WTC11 (cell line): ENCODE results near the gene THOC5. TPM values are rescaled to one million over a fixed set of nuclear protein-coding genes. Genes with fewer than 3 reads are reported as not detected.

Source experiments
- ATAC-seq: fragments of 200-7000 bp; cut with Tn5 transposase; 2 replicates; pipeline ENCODE4 v1.10.0; 2021; ENCODE audit warnings: mild to moderate bottlenecking, moderate library complexity
- CTCF ChIA-PET: fragments of 300-600 bp; sonication (Branson Sonifier 250); formaldehyde crosslinking; loops from one replicate; lab custom pipeline; 2021; ENCODE audit warnings: antibody characterized with exemption; lab: Charles Lee
- POLR2A ChIA-PET: fragments of 350-600 bp; sonication (Branson Sonifier 250); formaldehyde crosslinking; loops from one replicate; lab custom pipeline; 2021; ENCODE audit warnings: antibody characterized with exemption; lab: Charles Lee
- DNase-seq: peaks from one replicate; pipeline ENCODE4 v3.0.0; 2021; ENCODE audit warnings: low spot score
- H3K27ac Mint-ChIP-seq: 2 replicates; pipeline ENCODE4 v1.8.0; 2021; ENCODE audit warnings: mixed read lengths
- H3K27me3 Mint-ChIP-seq: 2 replicates; pipeline ENCODE4 v1.8.0; 2021; ENCODE audit warnings: low read depth, mild to moderate bottlenecking, moderate library complexity, mixed read lengths
- H3K36me3 Mint-ChIP-seq: 2 replicates; pipeline ENCODE4 v1.8.0; 2021; ENCODE audit warnings: mixed read lengths
- H3K4me1 Mint-ChIP-seq: 2 replicates; pipeline ENCODE4 v1.8.0; 2022; ENCODE audit warnings: mixed read lengths
- H3K4me3 Mint-ChIP-seq: 2 replicates; pipeline ENCODE4 v1.8.0; 2021; ENCODE audit warnings: mild to moderate bottlenecking, moderate library complexity, mixed read lengths
- H3K9me3 Mint-ChIP-seq: 2 replicates; pipeline ENCODE4 v1.8.0; 2021; ENCODE audit warnings: mixed read lengths
- ATF1 ChIP-seq: sonication (generic); formaldehyde crosslinking; IDR thresholded peaks from 2 replicates; pipeline ENCODE4 v1.8.1; 2023; ENCODE audit warnings: mild to moderate bottlenecking, moderate library complexity, missing genetic modification reagents
- EMX1 ChIP-seq: fragments of 250-450 bp; sonication (Bioruptor Pico); IDR thresholded peaks from 2 replicates; pipeline ENCODE4 v1.8.0; 2021; ENCODE audit warnings: mild to moderate bottlenecking
- GABPB1 ChIP-seq: sonication (generic); formaldehyde crosslinking; IDR thresholded peaks from 2 replicates; pipeline ENCODE4 v1.8.1; 2023; ENCODE audit warnings: mild to moderate bottlenecking, missing genetic modification reagents
- HMGA2 ChIP-seq: fragments of 250-450 bp; sonication (Bioruptor Pico); IDR thresholded peaks from 2 replicates; pipeline ENCODE4 v1.4.0; 2021; ENCODE audit warnings: mild to moderate bottlenecking, moderate library complexity
- JAZF1 ChIP-seq: fragments of 250-450 bp; sonication (Bioruptor Pico); IDR thresholded peaks from 2 replicates; pipeline ENCODE4 v1.9.0; 2021; ENCODE audit warnings: moderate library complexity, mild to moderate bottlenecking, inconsistent platforms
- KAT7 ChIP-seq: sonication (generic); formaldehyde crosslinking; IDR thresholded peaks from 2 replicates; pipeline ENCODE4 v1.8.1; 2023; ENCODE audit warnings: missing genetic modification reagents, mild to moderate bottlenecking, borderline replicate concordance
- SMAD3 ChIP-seq: sonication (generic); formaldehyde crosslinking; IDR thresholded peaks from 2 replicates; pipeline ENCODE4 v1.8.0; 2022; ENCODE audit warnings: missing genetic modification reagents, mild to moderate bottlenecking, borderline replicate concordance
- SMAD4 ChIP-seq: sonication (generic); formaldehyde crosslinking; IDR thresholded peaks from 2 replicates; pipeline ENCODE4 v1.8.0; 2022; ENCODE audit warnings: mild to moderate bottlenecking, missing genetic modification reagents
- SOX15 ChIP-seq: fragments of 250-450 bp; sonication (Bioruptor Pico); IDR thresholded peaks from 2 replicates; pipeline ENCODE4 v1.9.0; 2021; ENCODE audit warnings: mild to moderate bottlenecking
- TEAD1 ChIP-seq: sonication (generic); formaldehyde crosslinking; IDR thresholded peaks from 2 replicates; pipeline ENCODE4 v1.8.0; 2022; ENCODE audit warnings: mild to moderate bottlenecking, missing genetic modification reagents
- TP53 ChIP-seq: sonication (generic); formaldehyde crosslinking; IDR thresholded peaks from 2 replicates; pipeline ENCODE4 v1.8.1; 2023; ENCODE audit warnings: mild to moderate bottlenecking, missing genetic modification reagents
- ZNF219 ChIP-seq: sonication (generic); formaldehyde crosslinking; IDR thresholded peaks from 2 replicates; pipeline ENCODE4 v1.8.0; 2023; ENCODE audit warnings: missing genetic modification reagents, mild to moderate bottlenecking, borderline replicate concordance
- ZNF232 ChIP-seq: sonication (generic); formaldehyde crosslinking; IDR thresholded peaks from 2 replicates; pipeline ENCODE4 v1.8.0; 2022; ENCODE audit warnings: mild to moderate bottlenecking, missing genetic modification reagents
- ZNF416 ChIP-seq: fragments of 250-450 bp; sonication (Bioruptor Pico); IDR thresholded peaks from 2 replicates; pipeline ENCODE4 v1.9.0; 2021; ENCODE audit warnings: mild to moderate bottlenecking, inconsistent platforms
- total RNA-seq: library from RNA; stranded (reverse); gene quantifications from 3 replicates; pipeline ENCODE4 v1.2.3, GENCODE V29; 2021
- TF ChIP-seq, protein P1 (sequence below): fragments of 250-450 bp; sonication (Bioruptor Pico); IDR thresholded peaks from 2 replicates; pipeline ENCODE4 v1.9.0; 2021; ENCODE audit warnings: mild to moderate bottlenecking, borderline replicate concordance
- TF ChIP-seq, protein P2 (sequence below): sonication (generic); formaldehyde crosslinking; IDR thresholded peaks from 2 replicates; pipeline ENCODE4 v1.8.0; 2022; ENCODE audit warnings: mild to moderate bottlenecking, missing genetic modification reagents
- TF ChIP-seq, protein P3 (sequence below): sonication (generic); formaldehyde crosslinking; IDR thresholded peaks from 2 replicates; pipeline ENCODE4 v1.8.0; 2022; ENCODE audit warnings: mild to moderate bottlenecking, missing genetic modification reagents
- TF ChIP-seq, protein P4 (sequence below): fragments of 250-450 bp; sonication (Bioruptor Pico); IDR thresholded peaks from 2 replicates; pipeline ENCODE4 v1.9.0; 2021; ENCODE audit warnings: mild to moderate bottlenecking
- TF ChIP-seq, protein P5 (sequence below): sonication (generic); formaldehyde crosslinking; IDR thresholded peaks from 2 replicates; pipeline ENCODE4 v1.8.1; 2022; ENCODE audit warnings: mild to moderate bottlenecking, moderate library complexity, missing genetic modification reagents

Gene THOC5
- total RNA-seq, 1 experiment from 2014 or later: 51.2 TPM

DNA sequence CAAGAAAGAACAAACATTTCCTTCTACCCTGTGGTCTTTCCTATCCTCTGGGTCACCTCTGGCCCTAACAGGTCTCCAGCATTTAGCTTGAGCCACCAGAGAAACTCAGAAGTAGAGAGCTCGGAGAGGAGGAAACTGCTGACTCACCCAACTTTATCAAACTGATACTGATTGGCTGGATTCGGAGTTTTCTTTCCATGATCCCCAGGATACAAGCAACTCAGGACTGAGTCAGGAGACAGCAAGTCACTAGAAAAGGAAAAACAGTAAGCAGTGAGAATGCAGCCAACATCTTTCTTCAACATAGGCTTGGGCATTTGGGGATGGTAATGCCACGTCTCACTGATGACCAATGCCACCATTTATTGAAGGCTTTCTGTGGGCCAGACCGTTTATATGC is 32.7 kb downstream of the THOC5 start (continued):
- TF ChIP-seq, protein P1, sequence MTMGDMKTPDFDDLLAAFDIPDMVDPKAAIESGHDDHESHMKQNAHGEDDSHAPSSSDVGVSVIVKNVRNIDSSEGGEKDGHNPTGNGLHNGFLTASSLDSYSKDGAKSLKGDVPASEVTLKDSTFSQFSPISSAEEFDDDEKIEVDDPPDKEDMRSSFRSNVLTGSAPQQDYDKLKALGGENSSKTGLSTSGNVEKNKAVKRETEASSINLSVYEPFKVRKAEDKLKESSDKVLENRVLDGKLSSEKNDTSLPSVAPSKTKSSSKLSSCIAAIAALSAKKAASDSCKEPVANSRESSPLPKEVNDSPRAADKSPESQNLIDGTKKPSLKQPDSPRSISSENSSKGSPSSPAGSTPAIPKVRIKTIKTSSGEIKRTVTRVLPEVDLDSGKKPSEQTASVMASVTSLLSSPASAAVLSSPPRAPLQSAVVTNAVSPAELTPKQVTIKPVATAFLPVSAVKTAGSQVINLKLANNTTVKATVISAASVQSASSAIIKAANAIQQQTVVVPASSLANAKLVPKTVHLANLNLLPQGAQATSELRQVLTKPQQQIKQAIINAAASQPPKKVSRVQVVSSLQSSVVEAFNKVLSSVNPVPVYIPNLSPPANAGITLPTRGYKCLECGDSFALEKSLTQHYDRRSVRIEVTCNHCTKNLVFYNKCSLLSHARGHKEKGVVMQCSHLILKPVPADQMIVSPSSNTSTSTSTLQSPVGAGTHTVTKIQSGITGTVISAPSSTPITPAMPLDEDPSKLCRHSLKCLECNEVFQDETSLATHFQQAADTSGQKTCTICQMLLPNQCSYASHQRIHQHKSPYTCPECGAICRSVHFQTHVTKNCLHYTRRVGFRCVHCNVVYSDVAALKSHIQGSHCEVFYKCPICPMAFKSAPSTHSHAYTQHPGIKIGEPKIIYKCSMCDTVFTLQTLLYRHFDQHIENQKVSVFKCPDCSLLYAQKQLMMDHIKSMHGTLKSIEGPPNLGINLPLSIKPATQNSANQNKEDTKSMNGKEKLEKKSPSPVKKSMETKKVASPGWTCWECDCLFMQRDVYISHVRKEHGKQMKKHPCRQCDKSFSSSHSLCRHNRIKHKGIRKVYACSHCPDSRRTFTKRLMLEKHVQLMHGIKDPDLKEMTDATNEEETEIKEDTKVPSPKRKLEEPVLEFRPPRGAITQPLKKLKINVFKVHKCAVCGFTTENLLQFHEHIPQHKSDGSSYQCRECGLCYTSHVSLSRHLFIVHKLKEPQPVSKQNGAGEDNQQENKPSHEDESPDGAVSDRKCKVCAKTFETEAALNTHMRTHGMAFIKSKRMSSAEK (CRISPR knock-in tag): no peak
- TF ChIP-seq, protein P2, sequence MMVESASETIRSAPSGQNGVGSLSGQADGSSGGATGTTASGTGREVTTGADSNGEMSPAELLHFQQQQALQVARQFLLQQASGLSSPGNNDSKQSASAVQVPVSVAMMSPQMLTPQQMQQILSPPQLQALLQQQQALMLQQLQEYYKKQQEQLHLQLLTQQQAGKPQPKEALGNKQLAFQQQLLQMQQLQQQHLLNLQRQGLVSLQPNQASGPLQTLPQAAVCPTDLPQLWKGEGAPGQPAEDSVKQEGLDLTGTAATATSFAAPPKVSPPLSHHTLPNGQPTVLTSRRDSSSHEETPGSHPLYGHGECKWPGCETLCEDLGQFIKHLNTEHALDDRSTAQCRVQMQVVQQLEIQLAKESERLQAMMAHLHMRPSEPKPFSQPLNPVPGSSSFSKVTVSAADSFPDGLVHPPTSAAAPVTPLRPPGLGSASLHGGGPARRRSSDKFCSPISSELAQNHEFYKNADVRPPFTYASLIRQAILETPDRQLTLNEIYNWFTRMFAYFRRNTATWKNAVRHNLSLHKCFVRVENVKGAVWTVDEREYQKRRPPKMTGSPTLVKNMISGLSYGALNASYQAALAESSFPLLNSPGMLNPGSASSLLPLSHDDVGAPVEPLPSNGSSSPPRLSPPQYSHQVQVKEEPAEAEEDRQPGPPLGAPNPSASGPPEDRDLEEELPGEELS (CRISPR knock-in tag): no peak
- no peak for TF ChIP-seq TEAD1

DNA sequence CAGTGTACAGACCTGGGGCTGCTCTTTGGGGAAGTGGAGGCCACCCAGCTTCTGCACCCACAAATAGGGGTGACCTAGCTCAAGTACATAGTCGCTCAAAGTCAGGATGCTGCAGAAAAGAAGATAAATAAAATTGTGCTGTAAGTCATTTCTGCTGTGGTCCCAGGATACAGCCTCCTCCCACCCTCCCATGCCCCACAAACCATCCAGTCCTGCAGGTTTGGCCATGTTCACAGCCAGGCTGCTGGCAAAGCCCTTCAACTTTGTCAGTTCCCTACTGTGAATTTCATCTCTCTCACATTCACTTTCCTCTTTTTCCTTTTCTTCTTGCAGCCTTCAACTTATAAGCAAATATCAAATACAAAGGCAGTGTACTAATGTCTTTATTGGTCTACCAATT is 33.6 kb downstream of the THOC5 start:
- Mint-ChIP-seq H3K27ac (no peak overlapping the region), H3K9me3 (no peaks in the 10 kb centered on the region), H3K4me1 (no peaks in the 10 kb centered on the region), H3K27me3 (no peaks in the 10 kb centered on the region), H3K4me3 (no peak overlapping the region), H3K36me3 (peaks cover 61% of the 10 kb centered on the region)
- TF ChIP-seq EMX1 (CRISPR knock-in tag) (no peak), ATF1 (CRISPR knock-in tag) (no peak), SMAD3 (CRISPR knock-in tag) (no peak), JAZF1 (CRISPR knock-in tag) (no peak)
- TF ChIP-seq, protein P3, sequence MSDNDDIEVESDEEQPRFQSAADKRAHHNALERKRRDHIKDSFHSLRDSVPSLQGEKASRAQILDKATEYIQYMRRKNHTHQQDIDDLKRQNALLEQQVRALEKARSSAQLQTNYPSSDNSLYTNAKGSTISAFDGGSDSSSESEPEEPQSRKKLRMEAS: no peak
- ChIA-PET CTCF (no interaction called here), POLR2A (no interaction called here)
- ATAC-seq (no peak), DNase-seq (no peak)

DNA sequence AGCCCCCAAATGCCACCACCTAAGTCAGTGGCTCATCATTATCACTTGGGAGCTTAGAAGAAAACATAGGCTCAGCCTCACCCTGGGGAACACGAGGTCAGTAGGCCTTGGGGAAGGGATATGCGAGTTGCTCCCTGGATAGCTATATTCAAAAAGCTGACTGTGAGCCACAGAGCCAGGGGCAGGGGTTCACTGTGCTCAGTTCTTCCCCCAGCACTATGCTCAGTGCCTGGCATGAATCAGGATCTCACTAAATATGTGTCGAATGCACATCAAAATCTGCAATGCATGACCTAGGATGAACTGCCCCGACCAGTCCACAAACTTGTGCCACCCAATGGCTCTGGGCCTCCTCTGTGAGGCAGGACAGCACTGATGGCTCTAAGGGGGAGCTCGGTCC is 35.1 kb downstream of the THOC5 start:
- H3K9me3 Mint-ChIP-seq: no peaks in the 10 kb centered on the region
- ATAC-seq: no peak
- no peak for DNase-seq
- H3K4me3 Mint-ChIP-seq: no peak overlapping the region
- ChIA-PET CTCF (no interaction called here), POLR2A (interaction anchor here (0.6 kb wide), 1 partner anchor 36 kb away, joined by 8 read pairs; no protein-coding TSS in a partner anchor)
- no peak overlapping the region for H3K27ac Mint-ChIP-seq
- H3K27me3 Mint-ChIP-seq: no peaks in the 10 kb centered on the region
- peaks cover 50% of the 10 kb centered on the region for H3K36me3 Mint-ChIP-seq
- no peaks in the 10 kb centered on the region for H3K4me1 Mint-ChIP-seq
- TF ChIP-seq ZNF232 (CRISPR knock-in tag) (no peak), EMX1 (CRISPR knock-in tag) (no peak), KAT7 (CRISPR knock-in tag) (no peak), SMAD4 (CRISPR knock-in tag) (no peak), GABPB1 (no peak), ZNF416 (no peak), ZNF219 (no peak), HMGA2 (CRISPR knock-in tag) (no peak), SOX15 (CRISPR knock-in tag) (no peak), TP53 (CRISPR knock-in tag) (no peak)
- TF ChIP-seq, protein P4, sequence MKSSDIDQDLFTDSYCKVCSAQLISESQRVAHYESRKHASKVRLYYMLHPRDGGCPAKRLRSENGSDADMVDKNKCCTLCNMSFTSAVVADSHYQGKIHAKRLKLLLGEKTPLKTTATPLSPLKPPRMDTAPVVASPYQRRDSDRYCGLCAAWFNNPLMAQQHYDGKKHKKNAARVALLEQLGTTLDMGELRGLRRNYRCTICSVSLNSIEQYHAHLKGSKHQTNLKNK (CRISPR knock-in tag): no peak
- TF ChIP-seq, protein P2 (CRISPR knock-in tag): no peak
- TF ChIP-seq, protein P1 (CRISPR knock-in tag): no peak
- TF ChIP-seq, protein P5, sequence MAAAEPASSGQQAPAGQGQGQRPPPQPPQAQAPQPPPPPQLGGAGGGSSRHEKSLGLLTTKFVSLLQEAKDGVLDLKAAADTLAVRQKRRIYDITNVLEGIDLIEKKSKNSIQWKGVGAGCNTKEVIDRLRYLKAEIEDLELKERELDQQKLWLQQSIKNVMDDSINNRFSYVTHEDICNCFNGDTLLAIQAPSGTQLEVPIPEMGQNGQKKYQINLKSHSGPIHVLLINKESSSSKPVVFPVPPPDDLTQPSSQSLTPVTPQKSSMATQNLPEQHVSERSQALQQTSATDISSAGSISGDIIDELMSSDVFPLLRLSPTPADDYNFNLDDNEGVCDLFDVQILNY (CRISPR knock-in tag): no peak
